AG20443 (cell line): Measurements from ENCODE around the gene ITGAD.

Experiments
- DNase-seq: peaks from one replicate; pipeline ENCODE4 v3.0.0; 2012; ENCODE audit warnings: low spot score, mixed read lengths

Gene ITGAD

GRCh38 chr16:31459687-31460581, 66.8 kb downstream of the ITGAD start:
- peak; percentile 97 for DNase-seq

GRCh38 chr16:31460582-31461002, 67.5 kb downstream of the ITGAD start:
- DNase-seq: no peak

GRCh38 chr16:31461201-31461920, 68.2 kb downstream of the ITGAD start:
- DNase-seq: no peak

GRCh38 chr16:31461921-31462804, 69.0 kb downstream of the ITGAD start:
- DNase-seq: no peak

- no peak for DNase-seq
Observed at GRCh38 chr16:31464348-31464769, 71.2 kb downstream of the ITGAD start.

GRCh38 chr16:31464781-31465260, 71.7 kb downstream of the ITGAD start:
- no peak for DNase-seq

GRCh38 chr16:31465788-31466370, 72.7 kb downstream of the ITGAD start:
- no peak for DNase-seq

- DNase-seq: no peak
Observed at GRCh38 chr16:31466381-31466841, 73.3 kb downstream of the ITGAD start.

GRCh38 chr16:31467151-31467773, 74.1 kb downstream of the ITGAD start:
- DNase-seq: no peak

GRCh38 chr16:31467858-31468257, 74.7 kb downstream of the ITGAD start:
- DNase-seq: no peak

- DNase-seq: no peak
Observed at GRCh38 chr16:31470615-31471014, 77.5 kb downstream of the ITGAD start.

GRCh38 chr16:31471241-31471874, 78.2 kb downstream of the ITGAD start:
- DNase-seq: no peak

- peak; percentile 90 for DNase-seq
Observed at GRCh38 chr16:31471875-31472708, 79.0 kb downstream of the ITGAD start, which contains the start of gene TGFB1I1. TSS of gene TGFB1I1 (plus strand) at chr16:31472152. CDS start at chr16:31472189, 37 bp downstream.

- peak; percentile 96 for DNase-seq
Observed at GRCh38 chr16:31472709-31473203, 79.6 kb downstream of the ITGAD start.

- no peak for DNase-seq
Observed at GRCh38 chr16:31473264-31473984, 80.3 kb downstream of the ITGAD start.

GRCh38 chr16:31474173-31474714, 81.1 kb downstream of the ITGAD start:
- DNase-seq: peak; percentile 87

- no peak for DNase-seq
Observed at GRCh38 chr16:31474773-31475738, 81.9 kb downstream of the ITGAD start.
